H1 (cell line): ENCODE measurements around the gene TMUB1. TPM values are rescaled to one million over a fixed set of nuclear protein-coding genes. Genes with fewer than 3 reads are reported as not detected.
A peak's percentile ranks its signal among the peaks of the same experiment; 100 is the strongest.

Experiments used
- CTCF ChIA-PET: fragments of 300-600 bp; sonication (Branson Sonifier 250); formaldehyde crosslinking; loops from one replicate; lab custom pipeline; 2021; ENCODE audit not compliant: partially characterized antibody; lab: Charles Lee
- POLR2A ChIA-PET: fragments of 300-600 bp; sonication (Branson Sonifier 250); formaldehyde crosslinking; loops from one replicate; lab custom pipeline; 2021; ENCODE audit warnings: inconsistent platforms; ENCODE audit not compliant: partially characterized antibody; lab: Charles Lee
- DNase-seq, 2 experiments: peaks; one replicate each; pipeline versions ENCODE4 v3.0.0 to v3.0.0-alpha.2; 2010 to 2022; ENCODE audit warnings: low spot score in 2 of 2, low read depth in 1 of 2, mixed read lengths in 1 of 2
- FAIRE-seq: peaks from 2 replicates; lab custom pipeline; 2011; peaks lifted over from hg19 to GRCh38; lab: Jason Lieb, UNC
- H2AFZ ChIP-seq: 2 replicates; pipeline ENCODE4 v1.8.1; 2012; ENCODE audit warnings: low read length, inconsistent platforms
- H2AK5ac ChIP-seq: 2 replicates; pipeline ENCODE4 v1.6.1; 2013; ENCODE audit warnings: low read depth, low read length
- H2BK120ac ChIP-seq: replicated peaks from 2 replicates; pipeline ENCODE3; 2013; ENCODE audit warnings: low read depth, low read length, inconsistent platforms
- H2BK12ac ChIP-seq: 2 replicates; pipeline ENCODE4 v1.6.1; 2013; ENCODE audit warnings: low read depth, low read length
- H2BK15ac ChIP-seq: 2 replicates; pipeline ENCODE4 v1.6.1; 2013; ENCODE audit warnings: low read length
- H2BK20ac ChIP-seq: 2 replicates; pipeline ENCODE4 v1.6.1; 2013; ENCODE audit warnings: low read length
- H2BK5ac ChIP-seq: 2 replicates; pipeline ENCODE4 v1.6.1; 2013; ENCODE audit warnings: low read depth, low read length
- H3K14ac ChIP-seq: 2 replicates; pipeline ENCODE4 v1.6.1; 2013; ENCODE audit warnings: inconsistent platforms; ENCODE audit not compliant: insufficient read length
- H3K18ac ChIP-seq: 2 replicates; pipeline ENCODE4 v1.6.1; 2013; ENCODE audit warnings: low read length; ENCODE audit errors: extremely low read depth
- H3K23ac ChIP-seq: 2 replicates; pipeline ENCODE4 v1.6.1; 2013; ENCODE audit warnings: inconsistent platforms; ENCODE audit not compliant: insufficient read length
- H3K23me2 ChIP-seq: 2 replicates; pipeline ENCODE4 v1.6.1; 2013; ENCODE audit warnings: low read depth, low read length
- H3K27ac ChIP-seq: 2 replicates; pipeline ENCODE4 v1.6.1; 2011; ENCODE audit warnings: low read depth, low read length, inconsistent platforms
- H3K27me3 ChIP-seq, 4 experiments: replicated peaks in 1 of 4; 1 replicate in 1 of 4; 2 replicates in 3 of 4; pipeline versions ENCODE4 v1.6.1 to v1.8.1; 2011 to 2013; ENCODE audit warnings: low read length in 3 of 4, mild to moderate bottlenecking in 3 of 4, inconsistent platforms in 2 of 4, mixed read lengths in 2 of 4, moderate library complexity in 1 of 4; ENCODE audit not compliant: control insufficient read depth in 3 of 4, insufficient read depth in 3 of 4; ENCODE audit errors: extremely low read depth in 1 of 4
- H3K36me3 ChIP-seq, 4 experiments: 2 replicates each; pipeline versions ENCODE4 v1.6.1 to v1.8.1; 2011 to 2013; ENCODE audit warnings: mild to moderate bottlenecking in 4 of 4, low read length in 3 of 4, moderate library complexity in 2 of 4, control low read depth in 1 of 4, inconsistent platforms in 1 of 4; ENCODE audit not compliant: insufficient read depth in 4 of 4, control insufficient read depth in 2 of 4
- H3K4ac ChIP-seq: replicated peaks from 2 replicates; pipeline ENCODE3; 2013; ENCODE audit warnings: low read length, low read depth, mixed read lengths, inconsistent platforms; ENCODE audit not compliant: insufficient read length
- H3K4me1 ChIP-seq, 4 experiments: replicated peaks in 1 of 4; 1 replicate in 1 of 4; 2 replicates in 3 of 4; pipeline versions ENCODE4 v1.6.1 to v1.8.1; 2011 to 2013; ENCODE audit warnings: low read length in 3 of 4, inconsistent platforms in 2 of 4, mixed read lengths in 1 of 4; ENCODE audit not compliant: insufficient read depth in 4 of 4, control insufficient read depth in 3 of 4
- H3K4me2 ChIP-seq, 2 experiments: 2 replicates each; pipeline versions ENCODE4 v1.6.1 to v1.8.1; 2011 to 2013; ENCODE audit warnings: low read depth in 2 of 2, low read length in 2 of 2, control low read depth in 1 of 2, inconsistent platforms in 1 of 2, mild to moderate bottlenecking in 1 of 2; ENCODE audit not compliant: insufficient read depth in 1 of 2
- H3K4me3 ChIP-seq, 4 experiments: fragments of 200-600, 300-600 bp in 1 of 4; sonication (generic), shearing (Covaris generic), sonication (Bioruptor Twin) in 1 of 4; 2 replicates each; pipeline versions ENCODE4 v1.5.1 to v1.8.1; 2011 to 2016; ENCODE audit warnings: low read length in 4 of 4, low read depth in 3 of 4, control low read depth in 2 of 4, inconsistent platforms in 2 of 4, mild to moderate bottlenecking in 2 of 4, mixed read lengths in 1 of 4, moderate library complexity in 1 of 4; ENCODE audit not compliant: insufficient read depth in 2 of 4; ENCODE audit errors: extremely low read depth in 1 of 4
- H3K56ac ChIP-seq: replicated peaks from 2 replicates; pipeline ENCODE3; 2013; ENCODE audit warnings: low read depth, mild to moderate bottlenecking, mixed read lengths, low read length, inconsistent platforms; ENCODE audit not compliant: insufficient read length
- H3K79me1 ChIP-seq: 2 replicates; pipeline ENCODE4 v1.6.1; 2013; ENCODE audit warnings: low read depth, low read length, control low read depth
- H3K79me2 ChIP-seq, 2 experiments: 2 replicates each; pipeline versions ENCODE4 v1.6.1 to v1.8.1; 2012 to 2013; ENCODE audit warnings: low read length in 2 of 2, mild to moderate bottlenecking in 2 of 2, inconsistent platforms in 1 of 2; ENCODE audit not compliant: insufficient read depth in 2 of 2, control insufficient read depth in 1 of 2
- H3K9ac ChIP-seq, 4 experiments: replicated peaks in 1 of 4; 1 replicate in 1 of 4; 2 replicates in 3 of 4; pipeline versions ENCODE4 v1.6.1 to v1.8.1; 2011 to 2013; ENCODE audit warnings: low read depth in 3 of 4, low read length in 3 of 4, control low read depth in 2 of 4, mild to moderate bottlenecking in 2 of 4, moderate library complexity in 2 of 4, inconsistent platforms in 1 of 4; ENCODE audit errors: extremely low read depth in 1 of 4
- H3K9me3 ChIP-seq, 2 experiments: 2 replicates each; pipeline versions ENCODE4 v1.6.1 to v1.8.1; 2012 to 2013; ENCODE audit warnings: mild to moderate bottlenecking in 2 of 2, moderate library complexity in 2 of 2, control low read depth in 1 of 2, inconsistent platforms in 1 of 2, low read depth in 1 of 2, low read length in 1 of 2, mixed read lengths in 1 of 2; ENCODE audit not compliant: insufficient read depth in 2 of 2
- H4K20me1 ChIP-seq, 2 experiments: replicated peaks in 1 of 2; 2 replicates each; pipeline versions ENCODE3 to v1.8.1; 2011 to 2013; ENCODE audit warnings: inconsistent platforms in 2 of 2, low read length in 2 of 2, mild to moderate bottlenecking in 1 of 2; ENCODE audit not compliant: insufficient read depth in 2 of 2, control insufficient read depth in 1 of 2
- H4K5ac ChIP-seq: 2 replicates; pipeline ENCODE4 v1.6.1; 2013; ENCODE audit warnings: low read length, low read depth, mixed read lengths, inconsistent platforms; ENCODE audit not compliant: insufficient read length
- H4K8ac ChIP-seq: 2 replicates; pipeline ENCODE4 v1.8.0; 2013; ENCODE audit warnings: mild to moderate bottlenecking, moderate library complexity, low read length, inconsistent platforms; ENCODE audit not compliant: insufficient read depth; ENCODE audit errors: extremely low read depth
- H4K91ac ChIP-seq: replicated peaks from 2 replicates; pipeline ENCODE3; 2013; ENCODE audit warnings: low read length, mixed read lengths, inconsistent platforms; ENCODE audit not compliant: insufficient read length
- CEBPB ChIP-seq: IDR thresholded peaks from 2 replicates; pipeline ENCODE4 v1.6.1; 2012; ENCODE audit warnings: low read depth, low read length
- POLR2A ChIP-seq, 2 experiments: IDR thresholded peaks; 1 replicate in 1 of 2; 2 replicates in 1 of 2; pipeline ENCODE4 v1.6.1; 2011; ENCODE audit warnings: low read depth in 2 of 2, low read length in 2 of 2, mild to moderate bottlenecking in 2 of 2; ENCODE audit errors: control extremely low read depth in 1 of 2
- SP2 ChIP-seq: IDR thresholded peaks from 2 replicates; pipeline ENCODE4 v1.6.1; 2012; ENCODE audit warnings: mild to moderate bottlenecking, low read length, inconsistent platforms
- SRF ChIP-seq: IDR thresholded peaks from 2 replicates; pipeline ENCODE4 v1.6.1; 2011; ENCODE audit warnings: mild to moderate bottlenecking, low read depth, low read length, moderate library complexity
- WGBS, 2 experiments: shearing (Covaris generic) in 1 of 2; methylation state at CpG; one replicate each; pipeline versions ENCODE4 v1.1.6 to v1.1.7; 2013 to 2015; ENCODE audit warnings: low lambda C conversion rate in 2 of 2, mixed read lengths in 2 of 2, inconsistent platforms in 1 of 2, low coverage in 1 of 2, missing lambda C conversion rate in 1 of 2; ENCODE audit not compliant: insufficient replicate concordance in 2 of 2, insufficient coverage in 1 of 2, insufficient read length in 1 of 2; ENCODE audit errors: extremely low coverage in 1 of 2, missing lambda C conversion rate in 1 of 2; 5-methylcytosine and 5-hydroxymethylcytosine counted together
- polyA plus RNA-seq, 7 experiments: library from polyadenylated mRNA; depleted of rRNA in 3 of 7; stranded (reverse) in 5 of 7; unstranded in 2 of 7; fragments of >200 nt in 5 of 7; fragments of 200-250 nt in 2 of 7; gene quantifications; 1 replicate in 5 of 7; 2 replicates in 1 of 7; 4 replicates in 1 of 7; pipeline versions ENCODE4 v1.2.1 to v1.2.3, GENCODE V29; 2011 to 2013; ENCODE audit warnings: missing spikeins in 2 of 7, mixed read lengths in 2 of 7
- total RNA-seq: library from RNA; stranded (reverse); fragmentation: NEBNext Ultra II Directional; extraction: Animal tissue kit (Norgen Biotek cat#: 25700); gene quantifications from 2 replicates; pipeline ENCODE4 v1.2.1, GENCODE V29; 2021

Gene TMUB1
- total and polyA plus RNA-seq, 2 of the 8 experiments (the other 6 are each of a cell fraction or from before 2014, with no cell fraction given): 41.4 to 56.2 TPM

DNA sequence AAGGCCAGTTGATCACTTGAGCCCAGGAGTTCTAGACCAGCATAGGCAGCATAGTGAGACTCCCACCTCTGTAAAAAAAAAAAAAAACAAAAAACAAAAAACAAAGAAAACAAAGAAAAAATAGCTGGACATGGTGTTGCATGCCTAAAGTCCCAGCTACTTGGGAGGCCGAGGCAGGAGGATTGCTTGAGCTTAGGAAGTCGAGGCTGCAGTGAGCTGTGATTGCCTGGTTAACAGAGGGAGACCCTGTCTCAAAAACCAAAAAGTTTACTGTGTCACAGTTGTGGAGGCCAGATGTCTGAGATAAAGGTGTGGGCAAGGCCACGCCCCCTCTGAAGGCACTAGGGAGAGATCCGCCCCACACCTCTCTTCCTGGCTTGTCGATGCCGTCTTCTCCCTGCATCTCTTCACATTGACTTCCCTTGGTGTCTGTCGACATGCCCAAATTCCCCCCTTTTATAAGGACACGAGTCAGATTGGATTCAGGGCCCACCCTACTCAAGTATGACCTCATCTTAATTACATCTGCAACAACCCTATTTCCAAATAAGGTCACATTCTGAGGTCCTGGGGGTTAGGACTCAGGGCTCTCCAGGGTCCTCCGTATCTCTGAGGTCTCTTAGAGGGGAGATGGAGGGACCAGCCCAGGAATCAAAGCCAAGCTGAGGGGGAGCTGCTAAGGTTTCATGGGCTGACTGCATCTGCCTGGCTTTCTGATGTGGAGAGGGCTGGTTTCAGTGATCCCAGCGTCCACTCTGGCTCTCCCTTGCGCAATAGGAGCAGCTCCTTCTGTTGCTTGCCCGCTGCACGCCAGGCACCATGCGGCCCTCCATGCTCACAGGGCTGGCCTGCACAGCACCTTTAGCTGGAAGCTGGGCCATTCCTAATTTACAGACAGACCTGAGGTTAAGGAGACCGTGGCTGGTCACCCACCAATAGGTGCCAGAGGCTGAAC, 26.1 kb upstream of the TMUB1 start:
- H3K79me1 ChIP-seq: peaks cover 3% of the 10 kb centered on the region; the same call in 1 of the 2 replicates
- no peak overlapping the region for H2BK120ac ChIP-seq
- H2AK5ac ChIP-seq: 0 out of 2 replicates have a peak overlapping the region, but pooled peaks have one; percentile 53
- no peaks in the 10 kb centered on the region for H3K9me3 ChIP-seq
- H2AFZ ChIP-seq: no peak overlapping the region
- H3K27me3 ChIP-seq: peaks cover 0 to 5% (median 3%) of the 10 kb centered on the region in 4 experiments; a peak in 3 of 7 replicates
- no peaks in the 10 kb centered on the region for H3K36me3 ChIP-seq
- no peak overlapping the region; the same call in 1 of the 2 replicates for H2BK5ac ChIP-seq
- DNase-seq: no peak
- TF ChIP-seq SP2 (no peak), CEBPB (peak; percentile 87), SRF (peak; percentile 56; the same call in 1 of the 2 replicates), POLR2A (IDR thresholded peaks at IDR 0.05; ENCODE audit: control extremely low read depth in 1 of 2, low read depth in 2 of 2, low read length in 2 of 2) (0 out of 3 replicates have a peak, but pooled peaks of 1 of the 2 experiments have one; percentile 21)
- TF ChIP-seq, all 59 proteins: peak for 3
- Histone ChIP-seq H4K91ac (no peak overlapping the region), H3K4ac (no peak overlapping the region), H3K23me2 (peaks cover 5% of the 10 kb centered on the region), H3K14ac (no peak overlapping the region), H3K79me2 (peaks cover 0 to 15% of the 10 kb centered on the region in 2 experiments; a peak in 2 of 4 replicates), H3K56ac (no peak overlapping the region), H2BK15ac (no peak overlapping the region), H2BK20ac (no peak overlapping the region), H3K18ac (no peak overlapping the region), H2BK12ac (peak overlapping the region; percentile 80; the same call in 1 of the 2 replicates), H3K4me1 (peaks cover 6 to 20% (median 17%) of the 10 kb centered on the region in 4 experiments), H3K4me2 (no peak overlapping the region), H3K27ac (no peak overlapping the region), H3K4me3 (no peak overlapping the region), H4K20me1 (peaks cover 31 to 44% of the 10 kb centered on the region in 2 experiments), H3K23ac (no peak overlapping the region), H4K5ac (no peak overlapping the region), H3K9ac (no peak overlapping the region), H4K8ac (no peak overlapping the region; the same call in 1 of the 2 replicates)
- ChIA-PET CTCF (interaction anchor here (0.7 to 22.4 kb wide), 23 partner anchors 8 to 175 kb away, joined by 3 to 448 read pairs (median 19); partner anchors contain the start of genes AGAP3, CDK5, SLC4A2 and TMUB1), POLR2A (interaction anchor here (1.8 to 4.3 kb wide), 4 partner anchors 19 to 49 kb away, joined by 4 to 26 read pairs (median 6); partner anchors contain the start of gene AGAP3)
- peak; percentile 42 for FAIRE-seq
- WGBS, 2 experiments: 77% methylated on average over 15 of the region's 15 CpGs; no CpG with 5 or more reads in 1 of the 2 experiments
